GM19372 (cell line): ENCODE data around the gene DNAH12.

ENCODE experiments used
- ATAC-seq: cut with Tn5 transposase; IDR thresholded peaks from one replicate; pipeline ENCODE4 v1.9.1; 2021; ENCODE audit warnings: mild to moderate bottlenecking, low read depth, moderate library complexity; ENCODE audit not compliant: unreplicated experiment

DNAH12 gene, protein sequence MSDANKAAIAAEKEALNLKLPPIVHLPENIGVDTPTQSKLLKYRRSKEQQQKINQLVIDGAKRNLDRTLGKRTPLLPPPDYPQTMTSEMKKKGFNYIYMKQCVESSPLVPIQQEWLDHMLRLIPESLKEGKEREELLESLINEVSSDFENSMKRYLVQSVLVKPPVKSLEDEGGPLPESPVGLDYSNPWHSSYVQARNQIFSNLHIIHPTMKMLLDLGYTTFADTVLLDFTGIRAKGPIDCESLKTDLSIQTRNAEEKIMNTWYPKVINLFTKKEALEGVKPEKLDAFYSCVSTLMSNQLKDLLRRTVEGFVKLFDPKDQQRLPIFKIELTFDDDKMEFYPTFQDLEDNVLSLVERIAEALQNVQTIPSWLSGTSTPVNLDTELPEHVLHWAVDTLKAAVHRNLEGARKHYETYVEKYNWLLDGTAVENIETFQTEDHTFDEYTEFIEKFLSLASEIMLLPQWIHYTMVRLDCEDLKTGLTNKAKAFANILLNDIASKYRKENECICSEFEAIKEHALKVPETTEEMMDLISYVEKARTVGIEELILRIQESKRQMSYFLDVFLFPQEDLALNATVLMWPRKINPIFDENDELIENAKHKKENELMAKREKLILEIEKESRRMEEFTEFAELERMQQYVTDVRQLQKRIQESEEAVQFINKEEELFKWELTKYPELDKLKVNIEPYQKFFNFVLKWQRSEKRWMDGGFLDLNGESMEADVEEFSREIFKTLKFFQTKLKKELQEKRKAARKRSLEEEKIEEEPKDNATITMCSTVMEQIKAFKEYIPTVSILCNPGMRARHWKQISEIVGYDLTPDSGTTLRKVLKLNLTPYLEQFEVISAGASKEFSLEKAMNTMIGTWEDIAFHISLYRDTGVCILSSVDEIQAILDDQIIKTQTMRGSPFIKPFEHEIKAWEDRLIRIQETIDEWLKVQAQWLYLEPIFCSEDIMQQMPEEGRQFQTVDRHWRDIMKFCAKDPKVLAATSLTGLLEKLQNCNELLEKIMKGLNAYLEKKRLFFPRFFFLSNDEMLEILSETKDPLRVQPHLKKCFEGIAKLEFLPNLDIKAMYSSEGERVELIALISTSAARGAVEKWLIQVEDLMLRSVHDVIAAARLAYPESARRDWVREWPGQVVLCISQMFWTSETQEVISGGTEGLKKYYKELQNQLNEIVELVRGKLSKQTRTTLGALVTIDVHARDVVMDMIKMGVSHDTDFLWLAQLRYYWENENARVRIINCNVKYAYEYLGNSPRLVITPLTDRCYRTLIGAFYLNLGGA (N-terminal part only)

DNA sequence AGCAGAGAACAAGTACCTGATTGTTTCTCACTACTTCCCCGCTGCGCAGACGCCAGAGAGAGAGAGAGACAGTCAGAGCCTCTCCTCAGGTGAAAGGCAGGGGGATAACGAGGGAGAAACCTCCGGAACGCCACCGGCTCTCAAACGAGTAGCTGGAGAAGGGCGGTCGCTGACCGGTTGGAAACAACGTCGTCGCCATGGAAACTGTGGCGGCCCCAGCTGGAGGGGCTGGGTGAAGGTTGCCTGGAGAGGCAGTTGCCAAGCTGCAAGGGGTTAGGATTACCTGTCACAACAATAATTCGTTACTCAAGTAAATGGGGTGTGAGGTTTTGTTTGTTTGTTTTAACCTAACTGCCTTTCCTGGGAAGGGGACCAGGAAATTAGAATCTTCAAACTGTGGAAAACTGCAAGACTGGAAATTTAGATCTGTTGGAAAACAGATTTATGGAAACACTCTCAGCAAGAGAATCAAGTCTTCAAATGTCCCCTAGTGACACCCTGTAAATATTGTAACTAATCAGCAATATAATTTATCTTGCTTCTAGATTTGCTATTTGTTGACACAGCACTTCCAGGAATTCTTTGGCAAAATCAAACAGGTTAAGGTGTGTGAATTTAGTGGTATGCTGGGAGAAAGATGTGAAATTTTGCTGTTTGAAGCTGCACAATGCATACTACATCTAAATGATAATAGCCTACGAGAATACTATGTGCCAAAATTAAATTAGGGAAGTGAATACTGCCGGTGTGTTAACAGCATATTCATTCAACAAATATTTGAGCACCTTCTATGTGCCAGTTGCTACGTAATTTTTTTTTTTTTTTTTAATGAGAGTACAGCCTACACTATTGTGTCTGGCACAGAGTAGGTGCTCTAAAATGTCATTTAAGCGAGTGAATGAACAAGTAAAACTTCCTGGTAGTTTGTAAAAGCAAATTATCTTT, at the start of gene DNAH12:
Gene DNAH12, minus strand, starts transcription at position 164 of the 945 bp plus-strand sequence. CDS start 1,474 bp downstream, outside the sequence.
- ATAC-seq = no peak

DNA sequence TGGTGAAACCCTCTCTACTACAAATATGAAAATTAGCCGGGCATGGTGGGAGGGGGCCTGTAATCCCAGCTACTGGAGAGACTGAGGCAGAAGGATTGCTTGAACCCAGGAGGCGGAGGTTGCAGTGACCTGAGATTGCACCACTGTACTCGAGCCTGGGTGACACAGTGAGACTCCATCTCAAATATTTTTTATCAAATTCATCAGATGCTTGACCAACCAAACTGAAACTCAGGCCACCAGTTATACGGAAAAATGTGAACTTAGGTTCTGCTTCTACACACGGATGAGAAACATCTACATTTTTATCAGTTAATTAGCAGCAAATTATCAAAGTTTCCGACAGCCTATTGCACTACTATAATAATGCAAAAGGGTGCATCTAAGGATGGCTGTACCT, 48.2 kb upstream of the DNAH12 start:
- no peak for ATAC-seq

DNA sequence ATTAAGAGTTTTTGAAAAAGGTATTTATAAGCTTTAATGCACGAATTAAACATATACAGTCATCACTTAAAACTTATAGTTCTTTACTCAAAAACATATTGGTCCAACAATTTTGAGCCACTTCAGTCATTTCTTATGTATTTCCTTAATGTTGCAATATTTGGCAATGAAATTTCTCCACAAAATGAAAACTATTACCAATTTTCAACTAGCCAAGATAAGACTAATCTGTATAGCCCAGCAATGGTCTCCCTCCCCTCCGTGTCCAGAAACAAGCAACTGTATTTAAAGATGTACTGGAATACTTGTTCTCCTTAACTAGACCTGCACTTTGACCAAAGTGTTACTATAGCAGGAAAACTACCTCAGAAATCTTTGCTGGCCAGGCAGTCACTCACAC, 43.8 kb upstream of the DNAH12 start:
- no peak for ATAC-seq

DNA sequence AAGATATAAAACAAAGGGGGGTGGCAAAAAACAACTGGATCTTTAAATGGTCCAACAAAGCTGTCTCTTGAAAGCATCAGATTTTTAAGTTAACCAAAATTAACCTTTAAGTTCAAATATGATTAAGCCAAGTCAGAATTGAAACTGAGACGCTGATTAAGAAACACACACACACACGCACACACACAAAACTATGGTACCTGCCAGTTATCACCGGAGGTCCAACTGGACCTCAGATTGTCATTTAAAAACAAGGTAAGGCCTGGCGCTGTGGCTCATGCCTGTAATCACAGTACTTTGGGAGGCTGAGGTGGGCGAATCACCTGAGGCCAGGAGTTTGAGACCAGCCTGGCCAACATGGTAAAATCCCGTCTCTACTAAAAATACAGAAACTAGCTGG, 42.6 kb upstream of the DNAH12 start:
- no peak for ATAC-seq

DNA sequence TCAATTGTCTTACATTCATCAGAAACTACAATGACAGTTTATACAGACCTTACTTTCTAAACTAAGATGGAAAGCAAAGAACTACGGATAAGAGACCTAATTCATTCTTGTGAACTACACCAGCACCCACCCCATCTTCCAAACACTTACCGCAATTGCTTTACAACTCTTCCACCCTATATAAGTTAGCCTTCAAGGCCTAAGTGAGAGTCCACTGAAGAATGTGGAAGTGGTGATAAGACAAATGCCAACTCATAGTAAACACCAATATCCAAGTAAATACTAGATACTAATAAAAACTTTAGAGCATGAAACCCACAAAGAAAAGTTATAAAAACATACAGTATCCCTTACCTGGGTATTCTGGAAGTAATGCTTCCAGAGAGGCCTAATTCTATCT, 39.4 kb upstream of the DNAH12 start:
- no peak for ATAC-seq

DNA sequence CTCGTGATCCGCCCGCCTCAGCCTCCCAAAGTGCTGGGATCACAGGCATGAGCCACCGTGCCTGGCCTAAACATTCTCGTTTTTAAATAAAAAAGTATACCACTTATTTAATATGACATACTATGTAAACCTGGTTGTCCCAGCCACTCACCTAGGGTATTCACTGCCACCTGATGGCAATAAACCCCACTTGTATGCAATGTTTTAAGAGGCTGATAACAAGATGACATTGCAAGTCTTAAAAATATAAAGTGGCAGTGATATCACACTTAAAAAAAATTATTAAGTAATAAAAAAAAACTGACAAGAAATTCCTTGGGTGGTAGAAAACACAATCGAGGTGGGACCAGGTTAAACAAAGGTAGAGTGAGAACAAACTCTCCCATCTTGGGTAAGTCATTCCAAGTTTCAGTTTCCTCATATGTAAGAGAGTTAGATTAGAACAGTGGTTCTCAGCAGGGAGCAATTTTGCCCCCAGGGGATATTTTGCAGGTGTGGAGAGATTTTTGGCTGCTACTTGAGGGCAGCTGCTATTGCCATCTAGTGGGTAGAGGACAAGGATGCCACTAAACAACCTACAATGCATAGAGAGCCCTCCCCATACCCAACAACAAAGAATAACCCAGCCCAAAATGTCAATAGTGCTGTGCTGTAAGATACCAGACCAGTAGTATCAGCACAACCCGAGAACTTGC, 38.5 kb upstream of the DNAH12 start:
- ATAC-seq = no peak

DNA sequence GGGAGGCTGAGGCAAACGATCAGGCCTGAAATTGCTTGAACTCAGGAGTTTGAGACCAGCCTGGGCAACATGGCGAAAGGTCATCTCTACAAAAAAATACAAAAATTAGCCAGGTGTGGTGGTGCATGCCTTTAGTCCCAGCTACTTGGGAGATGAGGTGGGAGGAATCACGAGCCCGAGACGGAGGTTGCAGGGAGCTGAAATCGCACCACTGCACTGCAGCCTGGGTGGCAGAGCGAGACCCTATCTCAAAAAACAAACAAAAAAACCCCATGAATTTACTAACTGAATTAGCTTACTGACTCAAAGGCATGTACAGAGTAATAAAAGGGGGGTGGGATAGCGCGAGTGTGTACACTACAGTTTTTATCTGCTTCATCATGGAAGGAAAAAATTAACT, 33.7 kb upstream of the DNAH12 start:
- ATAC-seq = no peak

DNA sequence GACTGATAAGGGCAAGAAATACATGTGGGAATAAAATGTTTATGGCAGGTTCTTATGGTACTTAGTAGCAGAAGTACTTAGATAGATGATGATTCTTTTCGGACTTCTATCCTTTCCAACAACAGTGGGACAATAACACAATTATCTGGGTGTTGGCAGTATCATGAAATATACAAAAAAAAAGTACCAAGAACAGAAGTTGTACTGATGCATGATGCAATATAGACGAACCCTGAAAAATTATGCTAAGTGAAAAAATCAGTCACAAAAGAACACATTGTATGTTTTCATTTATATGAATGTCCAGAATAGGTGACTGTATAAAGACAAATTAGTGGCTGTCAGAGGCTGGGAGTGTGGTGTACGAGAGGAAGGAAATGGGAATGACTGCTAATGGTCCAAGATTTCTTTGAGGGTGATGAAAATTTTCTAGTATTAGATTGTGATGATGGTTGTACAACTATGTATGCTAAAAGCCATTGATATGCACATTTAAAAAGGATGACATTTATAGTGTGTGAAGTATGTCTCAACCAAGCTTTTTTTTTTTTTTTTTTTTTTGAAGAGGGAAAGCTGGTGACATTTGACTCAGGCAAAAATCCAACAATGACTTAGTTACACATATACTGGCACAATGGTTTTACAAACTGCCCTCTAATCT, 32.0 kb upstream of the DNAH12 start:
- no peak for ATAC-seq

DNA sequence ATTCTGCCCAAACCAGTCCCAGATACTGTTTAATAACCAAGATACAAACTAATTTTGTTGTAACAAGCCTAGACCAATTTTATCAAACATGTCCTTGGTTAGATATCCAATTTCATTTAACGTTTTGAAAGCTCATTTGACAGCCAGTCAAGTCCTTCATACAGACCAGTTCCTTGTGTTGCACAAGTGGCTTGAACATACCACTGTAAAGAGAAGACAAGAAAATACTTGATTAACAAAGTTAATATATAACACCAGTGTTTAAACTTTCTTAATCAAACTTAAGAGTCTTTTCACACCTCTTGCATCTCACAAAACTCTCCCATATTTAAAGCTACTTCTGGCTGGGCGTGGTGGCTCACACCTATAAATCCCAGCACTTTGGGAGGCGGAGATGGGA, 28.0 kb upstream of the DNAH12 start:
- ATAC-seq = no peak

DNA sequence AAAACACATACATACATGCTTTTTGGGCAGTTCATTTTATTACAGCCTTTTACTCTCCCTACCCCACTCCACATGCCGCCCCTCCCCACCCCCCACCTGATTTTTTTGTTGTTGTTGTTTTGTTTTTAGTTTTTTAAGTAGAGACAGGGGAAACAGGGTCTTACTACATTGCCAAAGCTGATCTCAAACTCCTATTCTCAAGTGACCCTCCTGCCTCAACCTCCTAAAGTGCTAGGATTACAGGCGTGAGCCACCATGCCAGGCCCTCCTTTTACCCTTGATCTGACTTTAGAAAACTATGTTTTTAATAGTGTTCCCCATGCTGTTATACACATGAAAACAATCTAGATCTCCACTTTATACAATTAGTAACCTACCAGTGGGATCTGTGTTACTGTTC, 26.7 kb upstream of the DNAH12 start:
- no peak for ATAC-seq

DNA sequence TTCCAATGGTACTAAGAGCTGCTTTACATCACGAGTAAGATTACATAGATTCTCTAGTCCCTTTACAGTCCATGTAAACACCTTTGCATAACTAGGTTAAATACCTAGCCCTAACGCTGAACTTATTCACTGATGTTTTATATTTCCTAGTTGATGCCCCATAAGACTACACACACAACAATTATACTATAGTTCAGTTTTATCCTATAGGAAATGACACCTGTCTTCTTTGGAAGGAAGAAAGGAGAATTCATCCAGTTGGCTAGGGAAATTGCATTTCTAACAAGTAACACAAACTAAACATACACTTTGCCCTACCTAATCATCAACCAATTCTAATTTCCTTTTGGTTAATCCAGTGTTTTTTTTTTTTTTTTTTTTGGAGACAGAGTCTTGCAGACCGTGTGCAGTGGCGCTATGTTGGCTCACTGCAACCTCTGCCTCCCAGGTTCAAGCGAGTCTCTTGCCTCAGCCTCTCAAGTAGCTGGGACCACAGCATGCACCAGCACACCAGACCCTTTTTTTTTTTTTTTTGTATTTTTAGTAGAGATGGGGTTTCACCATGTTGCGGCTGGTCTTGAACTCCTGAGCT, 25.8 kb upstream of the DNAH12 start:
- ATAC-seq = no peak

DNA sequence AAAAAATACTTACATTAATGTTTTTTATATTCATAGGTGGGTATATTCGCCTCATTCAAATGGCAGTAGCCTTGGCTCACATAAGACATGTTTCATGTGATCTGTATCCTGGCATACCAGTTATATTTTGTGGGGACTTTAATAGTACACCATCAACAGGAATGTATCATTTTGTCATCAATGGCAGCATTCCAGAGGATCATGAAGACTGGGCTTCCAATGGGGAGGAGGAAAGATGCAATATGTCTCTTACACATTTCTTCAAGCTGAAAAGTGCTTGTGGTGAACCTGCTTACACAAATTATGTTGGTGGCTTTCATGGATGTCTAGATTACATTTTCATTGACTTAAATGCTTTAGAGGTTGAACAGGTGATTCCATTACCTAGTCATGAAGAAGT, 15.4 kb upstream of the DNAH12 start:
- ATAC-seq = no peak

DNA sequence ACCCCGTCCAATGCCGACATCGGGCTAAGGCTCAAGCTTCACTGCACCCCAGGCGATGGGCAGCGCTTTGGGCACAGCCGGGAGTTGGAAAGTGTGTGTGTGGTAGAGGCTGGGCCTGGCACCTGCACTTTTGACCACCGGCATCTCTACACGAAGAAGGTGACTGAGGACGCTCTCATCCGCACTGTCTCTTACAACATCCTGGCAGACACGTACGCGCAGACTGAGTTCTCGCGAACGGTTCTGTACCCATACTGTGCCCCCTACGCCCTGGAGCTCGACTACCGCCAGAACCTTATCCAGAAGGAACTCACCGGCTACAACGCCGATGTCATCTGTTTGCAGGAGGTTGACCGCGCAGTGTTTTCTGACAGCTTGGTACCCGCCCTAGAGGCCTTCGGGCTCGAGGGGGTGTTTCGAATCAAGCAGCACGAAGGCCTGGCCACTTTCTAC, 13.0 kb upstream of the DNAH12 start:
- ATAC-seq = peak; percentile 11

DNA sequence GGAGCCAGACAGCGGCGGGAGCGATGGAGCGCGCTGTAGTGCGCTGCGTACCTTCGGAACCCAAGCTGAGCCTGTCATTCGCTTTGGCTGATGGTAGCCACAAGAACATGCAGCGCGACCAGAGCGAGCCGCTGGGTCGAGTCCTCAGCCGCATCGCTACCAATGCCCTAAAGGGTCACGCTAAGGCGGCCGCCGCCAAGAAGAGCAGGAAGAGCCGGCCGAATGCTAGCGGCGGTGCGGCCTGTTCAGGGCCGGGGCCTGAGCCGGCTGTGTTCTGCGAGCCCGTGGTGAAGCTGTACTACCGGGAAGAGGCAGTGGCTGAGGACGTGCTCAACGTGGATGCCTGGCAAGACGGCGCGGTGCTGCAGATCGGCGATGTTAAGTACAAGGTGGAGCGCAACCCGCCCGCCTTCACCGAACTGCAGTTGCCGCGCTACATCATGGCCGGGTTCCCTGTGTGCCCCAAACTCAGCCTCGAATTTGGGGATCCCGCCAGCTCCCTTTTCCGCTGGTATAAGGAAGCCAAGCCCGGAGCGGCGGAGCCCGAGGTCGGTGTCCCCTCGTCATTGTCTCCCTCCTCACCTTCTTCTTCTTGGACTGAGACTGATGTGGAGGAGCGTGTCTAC, 12.4 kb upstream of the DNAH12 start:
- peak; percentile 33 for ATAC-seq

DNA sequence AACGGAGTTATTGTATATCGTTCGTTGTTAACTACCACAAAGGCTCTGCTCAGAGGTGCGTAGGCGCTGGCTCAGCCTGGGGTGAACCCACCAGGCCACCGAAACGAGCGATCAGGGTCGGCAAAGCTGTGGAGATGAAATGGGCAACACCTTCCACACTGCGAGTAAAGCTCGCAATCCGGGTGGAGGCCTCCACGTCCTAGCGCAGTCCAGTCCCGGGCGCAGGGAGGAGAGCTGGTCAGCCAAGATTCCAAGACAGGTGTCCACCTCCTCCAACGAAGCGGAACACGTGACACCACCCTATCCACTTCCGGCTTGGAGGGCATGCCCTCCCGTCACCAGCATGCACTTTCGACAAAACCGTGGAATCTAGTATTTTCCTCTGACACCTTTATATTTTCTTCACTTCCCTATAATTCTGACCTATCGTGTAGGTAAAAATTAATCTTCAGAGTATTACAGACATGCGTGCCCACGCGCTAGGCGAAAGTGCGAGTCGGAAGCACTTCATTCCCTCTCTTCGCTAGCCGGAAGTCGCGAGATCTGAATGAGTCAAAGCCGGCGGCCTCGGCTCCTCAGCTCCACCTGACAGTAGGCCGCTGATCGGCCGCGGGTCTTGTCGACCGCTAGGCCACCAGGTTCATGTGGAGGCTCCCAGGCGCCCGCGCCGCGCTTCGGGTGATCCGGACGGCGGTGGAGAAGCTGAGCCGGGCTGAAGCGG, 11.8 kb upstream of the DNAH12 start, which contains the start of gene PDE12:
Gene PDE12, plus strand, starts transcription at position 537 of the 721 bp plus-strand sequence. Its CDS starts 106 bp downstream, at position 643.
- peak; percentile 79 for ATAC-seq

DNA sequence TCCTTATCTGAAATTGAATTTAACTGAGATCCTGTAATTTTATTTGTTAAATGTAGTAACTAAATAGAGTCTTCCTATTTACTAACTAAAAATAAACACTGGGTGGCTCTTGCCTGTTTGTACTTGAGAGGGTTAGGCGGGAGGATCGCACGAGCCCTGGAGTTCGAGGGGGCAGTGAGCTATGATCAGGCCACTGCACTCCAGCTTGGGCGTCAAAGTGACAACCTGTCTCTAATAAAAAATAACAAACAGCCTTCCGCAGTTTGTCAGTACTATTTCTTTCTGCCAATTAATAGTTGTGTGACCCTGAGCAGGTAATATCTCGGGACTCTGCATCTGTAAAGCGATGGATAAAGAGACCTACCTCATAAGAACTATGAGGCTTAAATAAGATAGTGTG, 11.2 kb upstream of the DNAH12 start:
- no peak for ATAC-seq

DNA sequence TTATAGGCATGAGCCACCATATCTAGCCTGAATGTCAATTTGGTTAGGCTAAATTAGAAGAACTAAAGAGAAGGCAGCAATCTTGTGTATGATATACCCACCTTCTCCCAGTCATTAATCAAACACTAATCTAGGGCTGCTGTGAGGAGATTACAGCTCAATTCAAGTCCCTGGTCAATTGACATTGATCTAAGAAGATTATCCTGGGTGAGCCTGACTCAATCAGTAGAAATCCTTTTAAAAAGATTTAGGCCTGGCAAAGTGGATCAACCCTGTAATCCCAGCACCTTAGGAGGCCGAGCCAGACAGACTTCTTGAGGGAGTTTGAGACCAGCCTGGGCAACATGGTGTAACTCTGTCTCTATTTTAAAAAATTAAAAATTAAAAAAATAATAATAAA, 2.5 kb upstream of the DNAH12 start:
- no peak for ATAC-seq
